Measurements from ENCODE around the gene ETV3. TPM values are rescaled to one million over a fixed set of nuclear protein-coding genes. Genes with fewer than 3 reads are reported as not detected.

The ETV3 gene
- polyA plus RNA-seq, 1 experiment = 7.4 TPM

DNA sequence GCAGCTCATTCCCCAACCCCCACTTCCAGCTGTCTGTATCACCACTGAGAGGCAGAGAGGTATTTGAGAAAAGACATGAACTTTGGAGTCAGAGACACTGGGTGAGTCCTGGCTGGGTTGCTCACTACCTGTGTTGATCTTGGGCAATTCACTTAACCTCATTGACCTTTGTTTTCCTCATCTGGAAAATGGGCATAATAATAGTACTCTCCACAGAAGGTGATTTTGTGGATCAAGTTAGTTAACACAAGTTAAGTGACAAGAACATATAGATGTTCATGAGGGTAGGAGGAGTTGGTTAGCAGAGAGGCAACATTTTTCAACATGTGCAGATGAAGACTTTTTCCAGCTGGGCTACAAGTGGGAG lies 21.5 kb downstream of the ETV3 start:
- no peak for DNase-seq (ENCODE audit: low read depth)
- CTCF ChIA-PET = interaction anchor here (0.9 to 1.6 kb wide), 3 partner anchors 10 to 39 kb away, joined by 3 to 11 read pairs (median 4); no protein-coding TSS in a partner anchor
- Histone ChIP-seq H3K36me3 (ENCODE audit: control insufficient read depth, insufficient read depth, low read length) (0 out of 2 replicates have a peak, but pooled peaks cover 2% of the 10 kb centered on the region), H3K27me3 (ENCODE audit: control insufficient read depth, insufficient read depth, low read length) (peaks cover 12% of the 10 kb centered on the region), H3K4me3 (ENCODE audit: low read depth, low read length) (no peak overlapping the region)
- POLR2A ChIA-PET = no interaction called here
- TF ChIP-seq, protein P1, sequence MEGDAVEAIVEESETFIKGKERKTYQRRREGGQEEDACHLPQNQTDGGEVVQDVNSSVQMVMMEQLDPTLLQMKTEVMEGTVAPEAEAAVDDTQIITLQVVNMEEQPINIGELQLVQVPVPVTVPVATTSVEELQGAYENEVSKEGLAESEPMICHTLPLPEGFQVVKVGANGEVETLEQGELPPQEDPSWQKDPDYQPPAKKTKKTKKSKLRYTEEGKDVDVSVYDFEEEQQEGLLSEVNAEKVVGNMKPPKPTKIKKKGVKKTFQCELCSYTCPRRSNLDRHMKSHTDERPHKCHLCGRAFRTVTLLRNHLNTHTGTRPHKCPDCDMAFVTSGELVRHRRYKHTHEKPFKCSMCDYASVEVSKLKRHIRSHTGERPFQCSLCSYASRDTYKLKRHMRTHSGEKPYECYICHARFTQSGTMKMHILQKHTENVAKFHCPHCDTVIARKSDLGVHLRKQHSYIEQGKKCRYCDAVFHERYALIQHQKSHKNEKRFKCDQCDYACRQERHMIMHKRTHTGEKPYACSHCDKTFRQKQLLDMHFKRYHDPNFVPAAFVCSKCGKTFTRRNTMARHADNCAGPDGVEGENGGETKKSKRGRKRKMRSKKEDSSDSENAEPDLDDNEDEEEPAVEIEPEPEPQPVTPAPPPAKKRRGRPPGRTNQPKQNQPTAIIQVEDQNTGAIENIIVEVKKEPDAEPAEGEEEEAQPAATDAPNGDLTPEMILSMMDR (IDR thresholded peaks at IDR 0.05; ENCODE audit: insufficient read depth, low read depth, low read length) = no peak

DNA sequence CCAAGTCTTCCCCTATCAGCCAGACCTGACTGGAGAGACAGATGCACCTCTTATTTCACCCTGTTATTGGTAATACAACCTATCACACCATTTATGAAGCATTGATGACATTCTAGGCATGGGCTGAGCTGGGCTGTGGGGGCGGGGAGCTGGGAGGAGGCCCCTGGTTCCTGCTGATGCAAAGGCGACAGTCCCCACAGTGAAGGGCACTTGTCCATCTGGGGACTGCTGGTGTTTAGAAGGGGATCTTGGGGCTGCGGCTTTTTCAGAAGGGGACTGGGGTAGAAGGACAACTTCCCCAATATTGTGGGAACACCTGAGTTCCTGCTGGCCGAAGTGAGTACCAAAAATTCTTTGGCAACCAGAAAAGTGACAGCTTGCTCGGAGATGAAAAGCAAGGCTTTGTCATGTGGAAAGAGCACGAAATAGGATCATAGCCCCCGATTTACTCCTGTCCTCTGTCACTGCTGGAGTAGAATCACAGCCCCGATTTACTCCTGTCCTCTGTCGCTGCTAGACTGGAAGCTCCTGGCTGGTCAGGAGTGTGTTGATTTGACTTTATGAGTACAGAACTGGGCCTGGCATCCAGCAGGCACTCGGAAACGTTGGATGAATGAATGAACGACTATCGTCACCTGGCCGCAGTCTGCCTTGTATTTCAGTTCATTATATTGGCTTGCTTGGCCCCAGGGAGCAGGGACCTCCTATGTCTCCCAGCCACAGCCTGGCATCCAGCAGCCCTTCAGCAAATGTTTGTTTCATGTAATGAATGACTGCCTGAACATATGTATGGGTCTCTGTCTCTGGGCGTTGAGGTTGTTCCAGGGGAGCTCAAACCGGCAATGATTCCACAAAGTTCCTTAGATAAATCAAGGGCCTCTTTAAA lies 22.1 kb downstream of the ETV3 start:
- 0 out of 2 replicates have a peak, but pooled peaks cover 2% of the 10 kb centered on the region for H3K36me3 ChIP-seq (ENCODE audit: control insufficient read depth, insufficient read depth, low read length)
- TF ChIP-seq, protein P1 (IDR thresholded peaks at IDR 0.05; ENCODE audit: insufficient read depth, low read depth, low read length) = no peak
- peaks cover 13% of the 10 kb centered on the region for H3K27me3 ChIP-seq (ENCODE audit: control insufficient read depth, insufficient read depth, low read length)
- no peak for DNase-seq (ENCODE audit: low read depth)
- POLR2A ChIA-PET = no interaction called here
- CTCF ChIA-PET = interaction anchor here (0.9 to 1.6 kb wide), 3 partner anchors 9 to 40 kb away, joined by 3 to 11 read pairs (median 4); no protein-coding TSS in a partner anchor
- no peak overlapping the region for H3K4me3 ChIP-seq (ENCODE audit: low read depth, low read length)

DNA sequence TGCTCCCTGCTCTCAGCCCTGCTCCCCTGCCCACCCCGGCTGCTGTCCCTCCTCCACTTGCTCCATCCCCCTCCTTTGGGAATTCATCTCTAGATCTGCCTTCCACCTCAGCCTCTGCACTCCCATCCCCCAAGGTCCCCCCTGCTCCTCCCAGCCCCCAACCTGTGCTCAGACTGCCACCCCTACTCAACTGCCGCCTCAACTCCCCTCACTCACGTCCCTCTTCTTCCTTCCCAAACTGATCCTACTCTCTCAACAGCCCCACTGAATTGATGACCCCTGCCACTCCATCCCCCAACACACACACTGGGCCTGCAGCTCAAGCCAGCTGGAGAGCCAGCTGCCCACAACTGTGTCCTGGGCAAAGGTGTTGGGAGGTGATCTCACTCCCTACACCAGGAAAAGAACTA lies 22.8 kb downstream of the ETV3 start:
- H3K27me3 ChIP-seq (ENCODE audit: control insufficient read depth, insufficient read depth, low read length) = peaks cover 13% of the 10 kb centered on the region
- H3K4me3 ChIP-seq (ENCODE audit: low read depth, low read length) = no peak overlapping the region
- DNase-seq (ENCODE audit: low read depth) = no peak
- CTCF ChIA-PET = interaction anchor here (0.6 to 2.2 kb wide), 3 partner anchors 10 to 40 kb away, joined by 3 to 7 read pairs (median 4); no protein-coding TSS in a partner anchor
- 0 out of 2 replicates have a peak, but pooled peaks cover 2% of the 10 kb centered on the region for H3K36me3 ChIP-seq (ENCODE audit: control insufficient read depth, insufficient read depth, low read length)
- TF ChIP-seq, protein P1 (IDR thresholded peaks at IDR 0.05; ENCODE audit: insufficient read depth, low read depth, low read length) = no peak
- POLR2A ChIA-PET = no interaction called here

DNA sequence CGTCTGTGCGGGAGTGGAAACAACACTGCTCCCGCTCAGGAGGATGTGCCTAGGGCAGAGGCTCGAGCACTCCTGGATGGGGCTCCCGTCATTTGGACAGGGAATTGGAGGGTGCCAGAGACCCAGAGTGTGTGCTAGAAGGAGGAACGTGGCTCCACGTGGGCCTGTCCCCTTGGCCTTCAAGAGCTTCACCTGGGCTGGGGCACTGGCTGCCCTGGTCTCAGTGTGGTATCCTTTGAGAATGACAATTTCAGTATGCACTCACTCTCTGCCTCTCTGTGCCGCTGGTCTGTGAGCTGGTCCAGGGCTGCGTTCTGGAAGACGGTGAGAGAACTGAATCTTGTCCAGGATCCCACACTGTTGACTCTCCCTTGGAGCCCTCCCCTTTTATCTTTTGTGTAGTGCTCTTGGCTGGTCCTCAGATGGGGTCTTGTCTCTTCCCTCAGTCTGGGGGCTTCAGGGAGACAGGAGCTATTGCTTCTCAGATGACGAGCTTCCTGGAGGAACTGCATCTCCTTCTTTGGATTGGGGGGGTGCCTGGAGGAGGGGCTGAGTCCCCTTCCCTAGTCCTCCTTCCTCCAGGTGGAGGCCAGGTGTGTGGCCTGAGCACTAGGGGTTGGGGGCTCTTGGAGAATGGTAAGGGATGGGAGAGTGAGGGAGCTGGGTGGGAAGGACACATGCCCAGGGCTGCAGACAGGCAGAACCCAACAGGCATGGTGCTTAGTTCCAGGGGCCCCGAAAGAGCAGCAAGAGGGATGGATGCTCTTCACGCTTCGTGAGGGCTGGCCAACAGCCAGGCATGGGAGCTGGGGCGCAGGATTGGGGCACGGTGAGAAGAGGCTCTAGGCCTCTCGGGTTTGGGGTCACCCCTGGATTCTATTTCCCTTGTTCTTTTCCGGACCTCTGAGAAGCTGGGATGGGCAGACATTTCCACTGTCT lies 23.7 kb downstream of the ETV3 start:
- TF ChIP-seq, protein P1 (IDR thresholded peaks at IDR 0.05; ENCODE audit: insufficient read depth, low read depth, low read length) = no peak
- Histone ChIP-seq H3K4me3 (ENCODE audit: low read depth, low read length) (no peak overlapping the region), H3K27me3 (ENCODE audit: control insufficient read depth, insufficient read depth, low read length) (peaks cover 13% of the 10 kb centered on the region), H3K36me3 (ENCODE audit: control insufficient read depth, insufficient read depth, low read length) (0 out of 2 replicates have a peak, but pooled peaks cover under 1% of the 10 kb centered on the region)
- ChIA-PET POLR2A (no interaction called here), CTCF (interaction anchor here (0.9 to 2.2 kb wide), 3 partner anchors 13 to 41 kb away, joined by 4 to 7 read pairs (median 5); no protein-coding TSS in a partner anchor)
- DNase-seq (ENCODE audit: low read depth) = no peak
